Pancreas (tissue), 10 donors: Measurements from ENCODE around the gene ADAMTSL1. TPM values are rescaled to one million over a fixed set of nuclear protein-coding genes. Genes with fewer than 3 reads are reported as not detected.

ENCODE experiments used
- ATAC-seq, 4 donors: fragments of 200-7000 bp; cut with Tn5 transposase; one replicate each; pipeline versions ENCODE4 v1.8.0 to v1.9.1; 2020; ENCODE audit warnings: mild to moderate bottlenecking in 4 of 4, moderate library complexity in 4 of 4
- DNase-seq, 6 donors: peaks; one replicate each; pipeline ENCODE4 v3.0.0-alpha.2; 2020
- FAIRE-seq: peaks from 2 replicates; lab custom pipeline; 2012; peaks lifted over from hg19 to GRCh38; lab: Jason Lieb, UNC
- H3K27ac ChIP-seq, 4 donors: fragments of 200-600 bp; sonication (generic); 1 replicate in 3 of 4; 2 replicates in 1 of 4; pipeline versions ENCODE4 v1.5.0 to v1.8.0; 2020
- H3K27me3 ChIP-seq, 4 donors: fragments of 200-600 bp; one replicate each; pipeline ENCODE4 v1.8.0; 2021
- H3K36me3 ChIP-seq, 3 donors: fragments of 200-600 bp; sonication (generic) in 1 of 3; one replicate each; pipeline versions ENCODE4 v1.5.0 to v1.8.0; 2020 to 2021
- H3K4me1 ChIP-seq, 3 donors: fragments of 200-600 bp; one replicate each; pipeline ENCODE4 v1.8.0; 2021
- H3K4me3 ChIP-seq, 4 donors: fragments of 200-600 bp; sonication (generic) in 2 of 4; one replicate each; pipeline versions ENCODE4 v1.5.0 to v1.8.0; 2020 to 2021
- H3K9me3 ChIP-seq, 4 donors: fragments of 200-600 bp; one replicate each; pipeline ENCODE4 v1.8.0; 2021
- WGBS, 2 donors: extraction: QIAGEN DNeasy Blood & Tissue Kit; methylation state at CpG; one replicate each; pipeline ENCODE4 v1.1.7; 2013; 5-methylcytosine and 5-hydroxymethylcytosine counted together
- intact Hi-C, 3 donors: fragments of 100-400 bp; cut with DNase I; formaldehyde crosslinking; loops; one replicate each; pipeline versions ENCODE4 v1.11.1 to v1.14.2; 2022
- polyA plus RNA-seq, 2 donors: library from polyadenylated mRNA; stranded (reverse); fragments of 200-250 nt; gene quantifications; one replicate each; pipeline ENCODE4 v1.2.3, GENCODE V29; 2013
- total RNA-seq, 6 donors: library from RNA; stranded (reverse); fragmentation: NEBNext Ultra II Directional in 4 of 6; extraction: Animal tissue kit (Norgen Biotek cat#: 25700) in 4 of 6; gene quantifications; one replicate each; pipeline versions ENCODE4 v1.2.1 to v1.2.4, GENCODE V29; 2021 to 2023
- TF ChIP-seq, protein P1 (sequence below), 4 donors: fragments of 200-600 bp; sonication (generic) in 3 of 4; IDR thresholded peaks; one replicate each; pipeline versions ENCODE4 v1.5.0 to v1.8.0; 2021; ENCODE audit warnings: antibody characterized with exemption in 4 of 4
- donor health status: healthy with polysubstance abuse.
- donor health status: DM: no; HTN: no; CAD: no; lungs with moderate emphysema.
- donor health status: DM: no; HTN: no; CAD: no.
- donor health status: control.
- donor health status: control.
- donor health status: Bipolar disorder and iron deficiency.
- donor health status: DM: yes; HTN: yes; CAD: no.
- donor health status: DM: no; HTN: no; CAD: no.
- donor health status: DM: no; HTN: no; CAD: no.
- donor health status: DM: yes; HTN: yes; CAD: no.

ADAMTSL1 gene
- total and polyA plus RNA-seq, 8 donors, result 0.24 to 2.1 (median 0.67) TPM

DNA sequence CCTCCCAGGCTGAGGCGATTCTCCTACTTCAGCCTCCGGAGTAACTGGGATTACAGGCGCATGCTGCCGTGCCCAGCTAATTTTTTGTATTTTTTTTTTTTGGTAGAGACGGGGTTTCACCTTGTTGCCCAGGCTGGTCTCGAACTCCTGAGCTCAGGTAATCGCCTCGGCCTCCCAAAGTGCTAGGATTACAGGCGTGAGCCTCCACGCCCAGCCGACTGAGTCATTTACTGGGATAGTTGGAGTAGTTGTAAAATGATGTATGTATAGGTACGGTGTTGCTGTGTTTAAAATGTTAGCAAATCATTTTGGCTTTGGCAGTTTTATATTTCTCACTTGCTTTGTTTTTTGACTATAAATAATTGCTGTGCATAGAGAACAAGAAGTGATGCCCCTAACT is 209.4 kb downstream of the ADAMTSL1 start:
- 75 to 84% methylated on average over 12 of the region's 12 CpGs for WGBS, 2 donors
- Histone ChIP-seq H3K9me3 (no peaks in the 10 kb centered on the region), H3K36me3 (no peaks in the 10 kb centered on the region), H3K4me3 (no peak overlapping the region), H3K27me3 (no peaks in the 10 kb centered on the region), H3K4me1 (no peaks in the 10 kb centered on the region), H3K27ac (no peak overlapping the region)
- FAIRE-seq, result no peak
- no peak for DNase-seq
- ATAC-seq, result no peak
- TF ChIP-seq, protein P1, sequence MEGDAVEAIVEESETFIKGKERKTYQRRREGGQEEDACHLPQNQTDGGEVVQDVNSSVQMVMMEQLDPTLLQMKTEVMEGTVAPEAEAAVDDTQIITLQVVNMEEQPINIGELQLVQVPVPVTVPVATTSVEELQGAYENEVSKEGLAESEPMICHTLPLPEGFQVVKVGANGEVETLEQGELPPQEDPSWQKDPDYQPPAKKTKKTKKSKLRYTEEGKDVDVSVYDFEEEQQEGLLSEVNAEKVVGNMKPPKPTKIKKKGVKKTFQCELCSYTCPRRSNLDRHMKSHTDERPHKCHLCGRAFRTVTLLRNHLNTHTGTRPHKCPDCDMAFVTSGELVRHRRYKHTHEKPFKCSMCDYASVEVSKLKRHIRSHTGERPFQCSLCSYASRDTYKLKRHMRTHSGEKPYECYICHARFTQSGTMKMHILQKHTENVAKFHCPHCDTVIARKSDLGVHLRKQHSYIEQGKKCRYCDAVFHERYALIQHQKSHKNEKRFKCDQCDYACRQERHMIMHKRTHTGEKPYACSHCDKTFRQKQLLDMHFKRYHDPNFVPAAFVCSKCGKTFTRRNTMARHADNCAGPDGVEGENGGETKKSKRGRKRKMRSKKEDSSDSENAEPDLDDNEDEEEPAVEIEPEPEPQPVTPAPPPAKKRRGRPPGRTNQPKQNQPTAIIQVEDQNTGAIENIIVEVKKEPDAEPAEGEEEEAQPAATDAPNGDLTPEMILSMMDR (IDR thresholded peaks at IDR 0.05), result no peak
- intact Hi-C loops, result no loop called here

- Histone ChIP-seq H3K4me3 (no peak overlapping the region), H3K9me3 (no peaks in the 10 kb centered on the region), H3K36me3 (no peaks in the 10 kb centered on the region), H3K27me3 (no peaks in the 10 kb centered on the region), H3K27ac (no peak overlapping the region), H3K4me1 (no peaks in the 10 kb centered on the region)
- intact Hi-C loops, result no loop called here
- DNase-seq (no peak), FAIRE-seq (no peak), ATAC-seq (no peak)
- TF ChIP-seq, protein P1 (IDR thresholded peaks at IDR 0.05), result no peak
- WGBS, 2 donors, result 73 to 86% methylated on average over 1 of the region's 1 CpG
Measured at GRCh38 chr9:18683851-18684250, 209.9 kb downstream of the ADAMTSL1 start.

DNA sequence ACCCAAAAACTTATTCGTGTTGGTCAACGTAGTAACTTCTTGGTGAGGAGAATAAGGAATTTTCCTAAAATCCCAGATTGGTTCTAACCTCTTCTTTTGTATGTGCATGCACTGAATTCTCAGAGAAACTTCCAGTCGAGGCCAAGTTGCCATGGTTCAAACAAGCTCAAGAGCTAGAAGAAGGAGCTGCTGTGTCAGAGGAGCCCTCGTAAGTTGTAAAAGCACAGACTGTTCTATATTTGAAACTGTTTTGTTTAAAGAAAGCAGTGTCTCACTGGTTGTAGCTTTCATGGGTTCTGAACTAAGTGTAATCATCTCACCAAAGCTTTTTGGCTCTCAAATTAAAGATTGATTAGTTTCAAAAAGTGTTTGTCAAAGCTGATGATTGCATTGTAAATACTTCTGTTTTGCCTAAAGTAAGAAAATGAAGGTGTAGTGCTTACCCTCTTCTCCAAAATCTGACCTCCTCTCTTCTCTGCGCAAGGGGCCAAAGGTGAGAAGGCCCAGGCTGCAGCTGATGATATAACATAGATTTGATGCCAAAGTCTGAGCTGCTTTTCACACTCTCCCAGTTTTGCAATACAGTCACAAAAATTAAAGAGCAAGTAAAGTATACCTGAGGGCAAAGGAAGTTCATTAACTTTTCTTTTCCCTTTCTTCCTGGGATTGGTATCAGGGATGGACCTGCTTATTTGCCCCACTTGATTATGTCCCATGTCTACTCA is 210.8 kb downstream of the ADAMTSL1 start:
- Histone ChIP-seq H3K9me3 (no peaks in the 10 kb centered on the region), H3K27ac (no peak overlapping the region), H3K4me3 (no peak overlapping the region), H3K4me1 (no peaks in the 10 kb centered on the region), H3K27me3 (no peaks in the 10 kb centered on the region), H3K36me3 (no peaks in the 10 kb centered on the region)
- ATAC-seq (no peak), DNase-seq (no peak), FAIRE-seq (no peak)
- WGBS, 2 donors, result 64 to 76% methylated on average over 5 of the region's 5 CpGs
- TF ChIP-seq, protein P1 (IDR thresholded peaks at IDR 0.05), result no peak
- intact Hi-C loops, result no loop called here

DNA sequence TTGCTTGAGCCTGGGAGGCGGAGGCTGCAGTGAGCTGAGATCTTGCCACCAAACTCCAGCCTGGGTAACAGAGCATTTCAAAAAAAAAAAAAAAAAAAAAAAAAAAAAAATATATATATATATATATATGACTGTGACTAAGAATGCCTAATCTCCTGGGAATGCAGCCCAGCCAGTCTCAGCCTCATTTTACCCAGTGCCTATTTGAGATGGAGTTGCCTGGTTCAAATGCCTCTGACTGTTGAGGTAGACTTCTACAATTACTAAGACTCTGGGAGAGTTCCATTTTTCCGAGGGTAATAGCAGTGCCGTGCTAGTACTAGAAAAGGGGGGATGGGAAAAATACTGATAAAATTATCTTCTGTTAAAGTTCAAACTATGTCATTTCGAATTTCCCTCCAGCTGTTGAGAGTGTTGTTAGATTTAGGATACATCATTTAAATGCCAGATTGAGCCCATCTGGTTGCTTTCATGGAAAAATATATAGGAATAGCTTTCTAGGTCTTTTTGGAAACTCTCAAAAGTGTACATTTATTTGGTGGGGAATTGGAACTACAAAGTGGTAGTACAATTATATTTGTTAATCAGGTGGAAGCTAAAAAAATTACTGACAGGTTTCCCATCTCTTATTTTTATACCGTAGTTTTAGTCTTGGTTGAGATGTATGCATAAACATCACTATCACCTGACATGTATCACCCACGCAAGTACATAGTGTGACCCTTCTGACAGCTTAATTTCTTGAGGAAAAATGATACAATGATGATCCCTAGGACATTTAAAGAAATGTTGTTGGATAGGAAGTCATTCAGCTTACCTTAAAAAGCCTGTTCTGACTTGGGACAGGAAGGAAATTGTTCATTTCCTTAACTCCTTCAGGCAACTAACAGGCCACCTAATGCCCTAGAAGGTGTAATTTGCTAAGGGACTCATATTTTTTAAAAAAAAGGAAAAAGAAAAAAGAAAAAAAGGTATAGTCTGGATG is 214.9 kb downstream of the ADAMTSL1 start:
- Histone ChIP-seq H3K36me3 (no peaks in the 10 kb centered on the region), H3K27ac (no peak overlapping the region), H3K4me1 (no peaks in the 10 kb centered on the region), H3K9me3 (no peaks in the 10 kb centered on the region), H3K4me3 (no peak overlapping the region), H3K27me3 (no peaks in the 10 kb centered on the region)
- 64% methylated on average over 6 of the region's 6 CpGs for WGBS, 2 donors
- FAIRE-seq (no peak), ATAC-seq (no peak), DNase-seq (no peak)
- TF ChIP-seq, protein P1 (IDR thresholded peaks at IDR 0.05), result no peak
- intact Hi-C loops, result no loop called here
